IMR-90 (cell line): ENCODE data around the gene KAZN.

Experiments
- POLR2A ChIP-seq: IDR thresholded peaks from 2 replicates; pipeline ENCODE4 v1.6.1; 2012; ENCODE audit warnings: mild to moderate bottlenecking, low read depth, low read length
- RAD21 ChIP-seq: IDR thresholded peaks from 2 replicates; pipeline ENCODE4 v1.6.1; 2012; ENCODE audit warnings: low read length, improper control_type of control experiment
- TF ChIP-seq, protein P1 (sequence below): conservative IDR thresholded peaks from 2 replicates; pipeline ENCODE4 v1.5.1; 2012; ENCODE audit warnings: mild to moderate bottlenecking, low read depth, low read length, improper control_type of control experiment

DNA sequence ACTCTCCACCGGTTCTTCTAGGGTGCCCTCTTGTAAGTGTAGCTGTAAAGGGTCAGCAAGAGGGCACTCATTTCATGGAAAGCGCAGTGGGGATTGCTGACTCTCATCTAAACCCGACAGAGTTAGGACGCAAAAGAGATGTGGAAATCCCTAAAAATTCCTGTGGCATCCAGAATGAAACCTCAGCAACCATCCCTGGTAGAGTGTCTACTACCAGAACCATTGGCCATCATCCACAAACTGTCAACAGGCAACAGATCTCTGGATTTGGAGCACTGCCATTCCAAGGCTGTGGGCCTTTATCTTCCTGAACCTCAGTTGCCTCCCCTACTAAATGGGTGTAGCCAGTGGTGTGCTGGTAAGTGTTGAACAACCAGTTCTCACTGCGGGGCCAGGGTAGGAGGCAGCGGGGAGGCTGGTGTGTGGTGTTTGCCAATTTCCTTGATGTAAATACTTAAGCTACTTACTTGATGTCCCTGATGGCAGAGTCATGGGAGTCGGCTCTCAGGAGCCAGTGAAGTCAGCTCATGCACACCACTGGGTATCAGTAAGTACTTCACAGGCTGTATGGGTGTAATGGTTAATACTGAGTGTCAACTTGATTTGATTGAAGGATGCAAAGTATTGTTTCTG, 195.8 kb downstream of the KAZN start:
- TF ChIP-seq POLR2A (no peak), RAD21 (no peak)
- TF ChIP-seq, protein P1, sequence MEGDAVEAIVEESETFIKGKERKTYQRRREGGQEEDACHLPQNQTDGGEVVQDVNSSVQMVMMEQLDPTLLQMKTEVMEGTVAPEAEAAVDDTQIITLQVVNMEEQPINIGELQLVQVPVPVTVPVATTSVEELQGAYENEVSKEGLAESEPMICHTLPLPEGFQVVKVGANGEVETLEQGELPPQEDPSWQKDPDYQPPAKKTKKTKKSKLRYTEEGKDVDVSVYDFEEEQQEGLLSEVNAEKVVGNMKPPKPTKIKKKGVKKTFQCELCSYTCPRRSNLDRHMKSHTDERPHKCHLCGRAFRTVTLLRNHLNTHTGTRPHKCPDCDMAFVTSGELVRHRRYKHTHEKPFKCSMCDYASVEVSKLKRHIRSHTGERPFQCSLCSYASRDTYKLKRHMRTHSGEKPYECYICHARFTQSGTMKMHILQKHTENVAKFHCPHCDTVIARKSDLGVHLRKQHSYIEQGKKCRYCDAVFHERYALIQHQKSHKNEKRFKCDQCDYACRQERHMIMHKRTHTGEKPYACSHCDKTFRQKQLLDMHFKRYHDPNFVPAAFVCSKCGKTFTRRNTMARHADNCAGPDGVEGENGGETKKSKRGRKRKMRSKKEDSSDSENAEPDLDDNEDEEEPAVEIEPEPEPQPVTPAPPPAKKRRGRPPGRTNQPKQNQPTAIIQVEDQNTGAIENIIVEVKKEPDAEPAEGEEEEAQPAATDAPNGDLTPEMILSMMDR: no peak
